HG03342 (cell line): ENCODE results near the gene CARD16.

Source experiments
- ATAC-seq: cut with Tn5 transposase; IDR thresholded peaks from one replicate; pipeline ENCODE4 v1.9.1; 2021; ENCODE audit warnings: mild to moderate bottlenecking, moderate library complexity; ENCODE audit not compliant: unreplicated experiment

Gene CARD16

GRCh38 chr11:105051559-105051958 lies 6.4 kb upstream of the CARD16 start:
- no peak for ATAC-seq

GRCh38 chr11:105049481-105049880 lies 4.3 kb upstream of the CARD16 start:
- ATAC-seq: no peak

- ATAC-seq: no peak
Measured at GRCh38 chr11:105046898-105047579, 1.9 kb upstream of the CARD16 start.

GRCh38 chr11:105045676-105046296 lies 651 bp upstream of the CARD16 start:
- ATAC-seq: no peak

- ATAC-seq: no peak
Measured at GRCh38 chr11:105042178-105042577, 3.0 kb downstream of the CARD16 start.

- ATAC-seq: no peak
Measured at GRCh38 chr11:105040703-105041102, 4.4 kb downstream of the CARD16 start.

- ATAC-seq: peak; percentile 91
Measured at GRCh38 chr11:105034813-105035620, 10.1 kb downstream of the CARD16 start, which contains the start of gene CASP1. Gene CASP1, minus strand, starts transcription at chr11:105035144. Its CDS starts 31 bp downstream, at chr11:105035113.

GRCh38 chr11:105034388-105034787 lies 10.7 kb downstream of the CARD16 start:
- ATAC-seq: peak; percentile 20

GRCh38 chr11:105033781-105034180 lies 11.4 kb downstream of the CARD16 start:
- no peak for ATAC-seq

GRCh38 chr11:105033343-105033742 lies 11.8 kb downstream of the CARD16 start:
- ATAC-seq: no peak

- ATAC-seq: no peak
Measured at GRCh38 chr11:105032495-105032894, 12.6 kb downstream of the CARD16 start.

GRCh38 chr11:105027678-105028077 lies 17.5 kb downstream of the CARD16 start:
- ATAC-seq: no peak

GRCh38 chr11:105024394-105024793 lies 20.7 kb downstream of the CARD16 start:
- no peak for ATAC-seq

- ATAC-seq: no peak
Measured at GRCh38 chr11:105023003-105023402, 22.1 kb downstream of the CARD16 start, which contains the start of gene CASP5. Gene CASP5, minus strand, starts transcription at chr11:105023168. Its CDS starts 32 bp downstream, at chr11:105023136.

- ATAC-seq: no peak
Measured at GRCh38 chr11:105022527-105022926, 22.6 kb downstream of the CARD16 start.

- ATAC-seq: no peak
Measured at GRCh38 chr11:105007463-105007862, 37.7 kb downstream of the CARD16 start.

GRCh38 chr11:105005451-105005845 lies 39.7 kb downstream of the CARD16 start:
- ATAC-seq: no peak

GRCh38 chr11:105004021-105004420 lies 41.1 kb downstream of the CARD16 start:
- no peak for ATAC-seq

GRCh38 chr11:105003151-105003550 lies 42.0 kb downstream of the CARD16 start:
- ATAC-seq: no peak

- peak; percentile 92 for ATAC-seq
Measured at GRCh38 chr11:105000797-105001196, 44.3 kb downstream of the CARD16 start.

GRCh38 chr11:105000167-105000566 lies 45.0 kb downstream of the CARD16 start:
- no peak for ATAC-seq

- ATAC-seq: no peak
Measured at GRCh38 chr11:104999721-105000120, 45.4 kb downstream of the CARD16 start.
